Activated T-helper 1 cell treated with anti-CD3 and anti-CD28 coated beads, Interleukin-12 subunit alpha, Interleukin-12 subunit beta, Interleukin-2, Interleukin-4 antibody, amounts not matched to agents 30 ng/mL and 10 ng/mL and 1 ng/mL, durations not matched to agents 14 hours and 24 hours and 36 hours (primary cell): ENCODE data around the gene SLC24A3. TPM values are rescaled to one million over a fixed set of nuclear protein-coding genes. Genes with fewer than 3 reads are reported as not detected.

Experiments
- DNase-seq: peaks from one replicate; pipeline ENCODE4 v3.0.0; 2021; ENCODE audit warnings: low spot score
- H3K27ac Mint-ChIP-seq: one replicate; pipeline ENCODE4 v1.8.0; 2021; ENCODE audit warnings: mild to moderate bottlenecking, mixed read lengths
- H3K27me3 Mint-ChIP-seq: one replicate; pipeline ENCODE4 v1.8.0; 2022; ENCODE audit warnings: mild to moderate bottlenecking, moderate library complexity, mixed read lengths; ENCODE audit not compliant: insufficient read depth
- H3K36me3 Mint-ChIP-seq: one replicate; pipeline ENCODE4 v1.8.0; 2021; ENCODE audit warnings: low read depth, mixed read lengths
- H3K4me1 Mint-ChIP-seq: one replicate; pipeline ENCODE4 v1.8.0; 2021; ENCODE audit warnings: low read depth, mixed read lengths
- H3K4me3 Mint-ChIP-seq: one replicate; pipeline ENCODE4 v1.8.0; 2021; ENCODE audit warnings: mild to moderate bottlenecking, moderate library complexity, mixed read lengths
- H3K9me3 Mint-ChIP-seq: one replicate; pipeline ENCODE4 v1.8.0; 2021; ENCODE audit warnings: mixed read lengths
- intact Hi-C: fragments of 100-400 bp; cut with micrococcal nuclease; formaldehyde crosslinking; loops from one replicate; pipeline ENCODE4 v1.15.1; 2024
- total RNA-seq: library from RNA; stranded (reverse); gene quantifications from 2 replicates; pipeline ENCODE4 v1.2.3, GENCODE V29; 2022

The SLC24A3 gene
- total RNA-seq, 1 donor from 2014 or later, result not detected

DNA sequence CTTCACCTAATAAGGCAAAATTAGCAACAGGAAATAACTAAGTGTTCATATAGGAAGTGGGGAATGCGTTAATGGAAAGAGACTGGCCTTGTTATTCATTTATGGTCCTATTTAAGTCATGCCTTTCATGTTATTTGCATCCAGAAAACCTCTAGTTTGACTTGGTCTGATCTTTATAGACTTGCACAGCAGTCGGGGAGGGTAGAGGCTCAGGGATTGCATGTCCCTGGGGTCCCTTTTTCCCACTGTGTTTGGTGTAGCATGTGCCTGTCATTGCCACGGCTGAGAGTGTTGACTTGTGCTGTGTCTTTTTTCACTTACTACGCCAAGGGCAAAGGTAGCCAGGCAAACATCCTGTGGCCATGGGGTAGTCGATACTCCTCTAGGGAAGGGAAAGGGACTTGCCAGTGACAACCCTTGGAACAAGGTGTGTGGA lies 440.2 kb downstream of the SLC24A3 start:
- Mint-ChIP-seq H3K9me3 (no peaks in the 10 kb centered on the region), H3K27me3 (peaks cover 3% of the 10 kb centered on the region)

DNA sequence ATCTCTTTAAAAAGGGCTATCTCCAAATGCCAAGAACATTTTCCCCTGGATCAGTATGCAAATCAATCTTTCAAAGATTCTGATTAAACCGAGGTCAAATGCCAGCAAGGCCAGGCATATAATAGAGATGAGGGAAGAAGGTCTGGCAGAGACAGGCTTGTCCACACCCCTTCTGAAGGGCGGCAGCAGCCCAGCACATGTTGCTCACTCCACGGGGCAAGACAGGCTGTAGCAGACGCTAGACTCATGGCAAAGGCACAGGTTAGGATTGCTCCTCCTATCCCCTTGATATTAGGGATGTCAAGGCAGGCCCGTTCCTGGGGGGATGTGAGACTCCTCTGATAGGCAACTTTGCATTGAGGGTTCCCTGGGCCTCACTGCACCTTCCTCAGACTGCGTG lies 440.9 kb downstream of the SLC24A3 start:
- no peaks in the 10 kb centered on the region for H3K36me3 Mint-ChIP-seq
- H3K9me3 Mint-ChIP-seq, result no peaks in the 10 kb centered on the region
- no peak overlapping the region for H3K27ac Mint-ChIP-seq
- H3K4me1 Mint-ChIP-seq, result no peaks in the 10 kb centered on the region
- DNase-seq, result no peak
- intact Hi-C loops, result no loop called here
- H3K27me3 Mint-ChIP-seq, result peaks cover 3% of the 10 kb centered on the region
- H3K4me3 Mint-ChIP-seq, result no peak overlapping the region

More for the DNA sequence above, 440.2 kb downstream of the SLC24A3 start:
- intact Hi-C loops, result no loop called here
- Mint-ChIP-seq H3K4me3 (no peak overlapping the region), H3K4me1 (no peaks in the 10 kb centered on the region), H3K36me3 (no peaks in the 10 kb centered on the region), H3K27ac (no peak overlapping the region)
- DNase-seq, result no peak

DNA sequence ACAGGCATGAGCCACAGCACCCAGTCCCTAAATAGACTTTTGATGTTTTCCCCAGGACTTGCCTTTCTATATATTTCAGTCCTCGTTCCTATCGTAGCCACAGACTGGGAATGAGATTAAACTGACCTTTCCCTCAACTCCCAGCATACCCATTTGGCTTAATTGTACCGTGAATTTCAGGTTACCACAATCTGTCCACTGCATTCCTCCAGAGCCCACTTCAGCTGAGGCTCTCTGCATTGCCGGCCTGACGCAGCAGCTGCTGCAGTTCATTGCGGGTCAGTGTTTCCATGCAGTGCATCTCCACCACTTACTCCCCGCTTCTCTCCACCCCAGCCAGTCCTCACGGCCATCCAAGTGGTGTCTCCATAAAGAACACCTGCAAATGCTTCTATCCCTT lies 442.5 kb downstream of the SLC24A3 start:
- Mint-ChIP-seq H3K27me3 (peaks cover 6% of the 10 kb centered on the region), H3K4me3 (no peak overlapping the region), H3K9me3 (no peaks in the 10 kb centered on the region), H3K36me3 (no peaks in the 10 kb centered on the region), H3K4me1 (no peaks in the 10 kb centered on the region), H3K27ac (no peak overlapping the region)
- intact Hi-C loops, result no loop called here
- no peak for DNase-seq

DNA sequence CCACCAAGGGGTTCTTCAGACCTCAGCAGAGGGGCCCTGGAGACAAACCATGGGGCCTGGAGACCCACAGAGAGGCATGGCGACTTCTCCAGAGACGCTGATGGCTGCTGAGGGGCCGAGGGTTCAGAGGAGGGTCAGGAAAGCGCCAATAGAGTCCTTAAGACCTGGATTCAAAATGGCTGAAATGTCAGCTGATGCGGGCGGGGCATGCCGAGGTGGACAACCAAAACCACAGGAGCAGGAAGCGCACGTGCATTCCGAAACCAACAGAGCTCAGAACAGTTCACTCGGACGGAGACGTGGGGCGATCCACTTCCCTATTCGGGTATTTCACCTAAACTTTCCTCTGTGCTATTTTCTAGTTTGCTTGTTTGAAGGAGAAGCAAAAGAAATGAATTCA lies 445.7 kb downstream of the SLC24A3 start:
- Mint-ChIP-seq H3K27me3 (peaks cover 4% of the 10 kb centered on the region), H3K27ac (no peak overlapping the region), H3K9me3 (no peaks in the 10 kb centered on the region), H3K4me1 (no peaks in the 10 kb centered on the region), H3K36me3 (no peaks in the 10 kb centered on the region), H3K4me3 (no peak overlapping the region)
- intact Hi-C loops, result no loop called here
- DNase-seq, result no peak

- Mint-ChIP-seq H3K27me3 (peaks cover 4% of the 10 kb centered on the region), H3K36me3 (no peaks in the 10 kb centered on the region), H3K27ac (no peak overlapping the region), H3K4me1 (no peaks in the 10 kb centered on the region), H3K4me3 (no peak overlapping the region), H3K9me3 (no peaks in the 10 kb centered on the region)
- intact Hi-C loops, result no loop called here
- no peak for DNase-seq
These were observed 447.0 kb downstream of the SLC24A3 start for GRCh38 chr20:19659448-19659847.

DNA sequence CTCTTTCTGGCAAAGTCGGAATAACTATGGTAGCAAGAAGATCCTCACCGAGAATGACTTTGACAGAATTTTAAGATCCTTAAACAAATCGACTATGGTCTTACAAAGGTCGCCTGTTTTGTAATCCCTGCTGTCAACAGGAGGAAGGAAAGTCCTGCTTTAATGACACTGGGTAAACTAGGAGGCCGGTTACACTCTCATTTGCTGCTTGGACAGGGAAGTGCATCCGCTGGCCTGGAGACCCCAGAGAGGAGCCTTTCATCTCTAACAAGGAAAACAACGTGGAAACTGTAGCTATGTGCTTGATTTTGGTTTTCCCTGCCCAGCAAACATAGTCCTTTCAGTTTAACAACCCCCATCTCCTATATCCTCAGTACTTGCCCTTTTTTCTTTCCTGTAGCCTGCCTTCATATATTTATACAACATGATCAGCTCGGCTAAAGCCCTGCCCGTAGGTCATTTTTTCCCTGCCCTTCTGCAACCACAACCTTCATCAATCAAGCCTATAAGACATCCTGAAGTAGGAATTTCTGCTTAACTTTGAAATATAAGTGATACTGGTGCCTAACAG lies 448.5 kb downstream of the SLC24A3 start:
- Mint-ChIP-seq H3K36me3 (no peaks in the 10 kb centered on the region), H3K27me3 (peaks cover 4% of the 10 kb centered on the region), H3K4me3 (no peak overlapping the region), H3K4me1 (no peaks in the 10 kb centered on the region), H3K9me3 (no peaks in the 10 kb centered on the region), H3K27ac (no peak overlapping the region)
- no peak for DNase-seq
- intact Hi-C loops, result loop anchor here (5.0 kb wide), 1 partner anchor 1029 kb away; no protein-coding TSS in a partner anchor

- peak; percentile 11 for DNase-seq
- no peaks in the 10 kb centered on the region for H3K4me1 Mint-ChIP-seq
- no peak overlapping the region for H3K27ac Mint-ChIP-seq
- intact Hi-C loops, result loop anchor here (1.0 to 5.0 kb wide), 4 partner anchors 34 to 1249 kb away; no protein-coding TSS in a partner anchor
- H3K36me3 Mint-ChIP-seq, result no peaks in the 10 kb centered on the region
- H3K9me3 Mint-ChIP-seq, result no peaks in the 10 kb centered on the region
- peaks cover 3% of the 10 kb centered on the region for H3K27me3 Mint-ChIP-seq
- no peak overlapping the region for H3K4me3 Mint-ChIP-seq
These were observed 449.5 kb downstream of the SLC24A3 start for GRCh38 chr20:19661717-19662636.

DNA sequence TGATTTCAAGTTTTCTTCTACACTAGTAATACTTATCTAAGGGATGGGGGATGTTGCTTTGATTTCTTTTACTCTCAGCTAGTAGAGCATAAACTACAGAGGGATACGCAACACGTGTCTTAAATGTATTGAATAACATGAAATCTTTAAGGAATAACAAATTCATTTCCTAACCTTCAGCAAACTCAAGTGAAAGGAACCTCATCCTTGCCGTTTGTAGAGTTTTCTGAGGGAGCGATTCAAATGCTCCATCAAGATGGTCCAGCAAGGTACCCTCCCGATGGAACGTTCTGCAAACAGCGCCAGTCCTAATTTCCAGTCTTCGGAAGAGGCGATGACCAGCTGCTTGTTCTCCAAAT lies 450.2 kb downstream of the SLC24A3 start:
- no peaks in the 10 kb centered on the region for H3K4me1 Mint-ChIP-seq
- no peaks in the 10 kb centered on the region for H3K9me3 Mint-ChIP-seq
- peaks cover 3% of the 10 kb centered on the region for H3K27me3 Mint-ChIP-seq
- no peak for DNase-seq
- no peak overlapping the region for H3K4me3 Mint-ChIP-seq
- no peaks in the 10 kb centered on the region for H3K36me3 Mint-ChIP-seq
- H3K27ac Mint-ChIP-seq, result no peak overlapping the region
- intact Hi-C loops, result loop anchor here (1.0 to 5.0 kb wide), 4 partner anchors 34 to 1249 kb away; no protein-coding TSS in a partner anchor

DNA sequence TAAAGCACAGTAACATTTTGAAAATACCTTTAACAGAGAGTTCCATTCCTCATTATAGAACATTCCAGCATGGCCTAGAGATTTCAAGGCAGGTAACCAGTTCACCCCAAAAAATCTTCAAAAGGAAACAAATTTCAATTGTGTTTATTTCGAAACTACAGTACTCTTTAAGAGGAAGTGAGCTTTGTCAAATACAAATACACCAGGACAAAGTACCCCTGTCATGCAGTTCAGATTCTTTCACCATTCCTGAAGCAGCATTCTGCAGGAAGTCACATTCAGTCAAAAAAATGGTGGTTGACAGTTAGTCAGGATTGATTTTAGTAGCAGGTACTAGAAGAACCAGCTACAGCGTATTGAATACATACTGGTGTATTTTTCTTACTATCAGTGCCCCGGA lies 456.0 kb downstream of the SLC24A3 start:
- DNase-seq, result no peak
- H3K9me3 Mint-ChIP-seq, result no peaks in the 10 kb centered on the region
- H3K4me3 Mint-ChIP-seq, result no peak overlapping the region
- H3K36me3 Mint-ChIP-seq, result no peaks in the 10 kb centered on the region
- H3K27me3 Mint-ChIP-seq, result peaks cover 5% of the 10 kb centered on the region
- H3K27ac Mint-ChIP-seq, result no peak overlapping the region
- no peaks in the 10 kb centered on the region for H3K4me1 Mint-ChIP-seq
- intact Hi-C loops, result no loop called here

- H3K4me3 Mint-ChIP-seq, result no peak overlapping the region
- no peak for DNase-seq
- H3K9me3 Mint-ChIP-seq, result no peaks in the 10 kb centered on the region
- intact Hi-C loops, result no loop called here
- H3K36me3 Mint-ChIP-seq, result no peaks in the 10 kb centered on the region
- no peak overlapping the region for H3K27ac Mint-ChIP-seq
- peaks cover 5% of the 10 kb centered on the region for H3K27me3 Mint-ChIP-seq
- H3K4me1 Mint-ChIP-seq, result no peaks in the 10 kb centered on the region
These were observed 458.4 kb downstream of the SLC24A3 start for GRCh38 chr20:19670829-19671228.

- intact Hi-C loops, result no loop called here
These were observed 458.9 kb downstream of the SLC24A3 start for GRCh38 chr20:19671374-19671773.

DNA sequence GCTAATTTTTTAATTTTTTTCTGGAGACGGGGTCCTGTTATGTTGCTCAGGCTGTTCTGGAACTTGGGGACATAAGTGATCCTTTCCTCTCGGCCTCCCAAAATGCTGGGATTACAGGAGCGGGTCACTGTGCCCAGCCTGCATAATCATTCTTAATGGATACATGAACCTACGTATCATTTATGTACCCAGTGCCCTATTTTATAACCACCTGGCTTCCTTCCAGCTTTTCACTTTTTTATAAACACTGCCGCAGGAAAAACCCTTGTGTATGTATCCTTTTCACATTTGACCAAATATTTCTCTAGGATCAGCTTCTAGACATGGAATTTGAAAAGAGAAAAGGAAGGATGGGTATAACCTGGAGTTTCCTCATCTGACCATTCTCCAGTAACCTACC lies 460.1 kb downstream of the SLC24A3 start:
- H3K4me3 Mint-ChIP-seq, result no peak overlapping the region
- H3K27me3 Mint-ChIP-seq, result peaks cover 5% of the 10 kb centered on the region
- no peaks in the 10 kb centered on the region for H3K4me1 Mint-ChIP-seq
- no peaks in the 10 kb centered on the region for H3K36me3 Mint-ChIP-seq
- intact Hi-C loops, result no loop called here
- H3K27ac Mint-ChIP-seq, result no peak overlapping the region
- no peak for DNase-seq
- no peaks in the 10 kb centered on the region for H3K9me3 Mint-ChIP-seq

More at GRCh38 chr20:19671374-19671773, 458.9 kb downstream of the SLC24A3 start:
- no peak for DNase-seq
- H3K27me3 Mint-ChIP-seq, result peaks cover 5% of the 10 kb centered on the region
- no peak overlapping the region for H3K27ac Mint-ChIP-seq
- H3K4me1 Mint-ChIP-seq, result no peaks in the 10 kb centered on the region
- H3K9me3 Mint-ChIP-seq, result no peaks in the 10 kb centered on the region
- H3K36me3 Mint-ChIP-seq, result no peaks in the 10 kb centered on the region
- H3K4me3 Mint-ChIP-seq, result no peak overlapping the region

DNA sequence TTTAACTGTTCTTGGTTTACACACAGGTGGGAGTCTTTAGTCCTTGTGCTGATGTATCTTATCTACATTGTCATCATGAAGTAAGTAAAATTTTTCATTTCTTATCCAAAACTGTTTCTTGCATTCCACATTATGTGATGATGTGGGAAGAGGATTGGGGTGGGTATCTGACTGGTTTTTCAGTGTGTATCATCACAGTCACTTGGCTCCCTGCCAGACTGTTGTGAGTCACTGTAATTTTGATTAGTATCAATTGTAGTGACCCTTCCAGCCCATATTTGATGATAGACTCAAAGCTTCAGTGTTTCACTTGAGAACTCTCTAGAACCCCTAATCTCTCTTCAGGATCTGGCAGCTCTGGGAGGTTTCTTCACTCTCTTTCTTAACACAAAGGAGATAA lies 461.1 kb downstream of the SLC24A3 start:
- Mint-ChIP-seq H3K27ac (no peak overlapping the region), H3K4me1 (no peaks in the 10 kb centered on the region), H3K27me3 (peaks cover 5% of the 10 kb centered on the region), H3K36me3 (no peaks in the 10 kb centered on the region), H3K4me3 (no peak overlapping the region), H3K9me3 (no peaks in the 10 kb centered on the region)
- no peak for DNase-seq
- intact Hi-C loops, result no loop called here
